Fibroblast of skin of left biceps (primary cell): ENCODE results near the gene PARD3B.
A peak's percentile ranks its signal among the peaks of the same experiment; 100 is the strongest.

Source experiments
- DNase-seq, 2 experiments: peaks; one replicate each; pipeline ENCODE4 v3.0.0-alpha.2; 2013; ENCODE audit warnings: low read depth in 2 of 2

Gene PARD3B

GRCh38 chr2:204892506-204893255 is 347.4 kb downstream of the PARD3B start:
- peak in 1 of 2 experiments; percentile 44 for DNase-seq

- DNase-seq: no peak
These were observed 350.9 kb downstream of the PARD3B start for GRCh38 chr2:204896146-204896545.

GRCh38 chr2:204897561-204897960 is 352.3 kb downstream of the PARD3B start:
- DNase-seq: no peak

- DNase-seq: no peak
These were observed 353.8 kb downstream of the PARD3B start for GRCh38 chr2:204898928-204899640.

- no peak for DNase-seq
These were observed 354.7 kb downstream of the PARD3B start for GRCh38 chr2:204899983-204900382.

- no peak for DNase-seq
These were observed 355.2 kb downstream of the PARD3B start for GRCh38 chr2:204900487-204900886.

GRCh38 chr2:204900910-204901309 is 355.6 kb downstream of the PARD3B start:
- no peak for DNase-seq

- DNase-seq: no peak
These were observed 356.3 kb downstream of the PARD3B start for GRCh38 chr2:204901591-204901990.

- no peak for DNase-seq
These were observed 364.5 kb downstream of the PARD3B start for GRCh38 chr2:204909791-204910190.

- no peak for DNase-seq
These were observed 368.0 kb downstream of the PARD3B start for GRCh38 chr2:204913312-204913711.

- no peak for DNase-seq
These were observed 368.7 kb downstream of the PARD3B start for GRCh38 chr2:204913854-204914464.

- no peak for DNase-seq
These were observed 369.4 kb downstream of the PARD3B start for GRCh38 chr2:204914708-204915107.

- DNase-seq: no peak
These were observed 371.9 kb downstream of the PARD3B start for GRCh38 chr2:204917089-204917701.

GRCh38 chr2:204920776-204921175 is 375.5 kb downstream of the PARD3B start:
- DNase-seq: no peak

GRCh38 chr2:204923957-204924356 is 378.7 kb downstream of the PARD3B start:
- no peak for DNase-seq

GRCh38 chr2:204931562-204931961 is 386.3 kb downstream of the PARD3B start:
- DNase-seq: no peak

- no peak for DNase-seq
These were observed 388.6 kb downstream of the PARD3B start for GRCh38 chr2:204933735-204934374.

- no peak for DNase-seq
These were observed 399.7 kb downstream of the PARD3B start for GRCh38 chr2:204944927-204945326.

- DNase-seq: no peak
These were observed 400.1 kb downstream of the PARD3B start for GRCh38 chr2:204945376-204945775.

- no peak for DNase-seq
These were observed 401.6 kb downstream of the PARD3B start for GRCh38 chr2:204946892-204947291.

- no peak for DNase-seq
These were observed 402.1 kb downstream of the PARD3B start for GRCh38 chr2:204947405-204947804.
